GM23338 (cell line): ENCODE measurements around the gene WDR44. TPM values are rescaled to one million over a fixed set of nuclear protein-coding genes. Genes with fewer than 3 reads are reported as not detected.

Experiments
- ATAC-seq: fragments of 200-7000 bp; cut with Tn5 transposase; 3 replicates; pipeline ENCODE4 v1.9.1; 2020
- DNase-seq: peaks from one replicate; pipeline ENCODE4 v3.0.0-alpha.2; 2015; ENCODE audit warnings: low spot score
- H2AFZ ChIP-seq: fragments of 200-600 bp; sonication (generic); 2 replicates; pipeline ENCODE4 v1.8.0; 2016; ENCODE audit warnings: antibody characterized with exemption, mild to moderate bottlenecking, moderate library complexity
- H3F3A ChIP-seq: fragments of 200-600 bp; sonication (generic); replicated peaks from 2 replicates; pipeline ENCODE4 v1.8.0; 2017; ENCODE audit warnings: antibody characterized with exemption, mixed run types, low read depth
- H3K27ac ChIP-seq: fragments of 200-600 bp; sonication (generic); 2 replicates; pipeline ENCODE4 v1.6.1; 2016; ENCODE audit warnings: low read depth
- H3K27me3 ChIP-seq: fragments of 200-600 bp; sonication (generic); 2 replicates; pipeline ENCODE4 v1.8.0; 2016; ENCODE audit warnings: mild to moderate bottlenecking, mixed run types, moderate library complexity; ENCODE audit not compliant: insufficient read depth
- H3K36me3 ChIP-seq: fragments of 200-600 bp; sonication (generic); 2 replicates; pipeline ENCODE4 v1.8.0; 2016; ENCODE audit warnings: mild to moderate bottlenecking; ENCODE audit not compliant: insufficient read depth
- H3K4me1 ChIP-seq: fragments of 200-600 bp; sonication (generic); 2 replicates; pipeline ENCODE4 v1.8.0; 2016; ENCODE audit warnings: mild to moderate bottlenecking, moderate library complexity; ENCODE audit not compliant: insufficient read depth
- H3K4me2 ChIP-seq: fragments of 200-600 bp; sonication (generic); 2 replicates; pipeline ENCODE4 v1.7.1; 2017; ENCODE audit warnings: mixed run types
- H3K4me3 ChIP-seq: fragments of 200-600 bp; sonication (generic); 2 replicates; pipeline ENCODE4 v1.6.1; 2016; ENCODE audit warnings: mixed run types
- H3K79me2 ChIP-seq: fragments of 200-600 bp; sonication (generic); replicated peaks from 2 replicates; pipeline ENCODE4 v1.8.0; 2017; ENCODE audit warnings: mild to moderate bottlenecking; ENCODE audit not compliant: insufficient read depth
- H3K9me2 ChIP-seq: fragments of 200-600 bp; sonication (generic); 2 replicates; pipeline ENCODE4 v1.8.0; 2017; ENCODE audit not compliant: insufficient read depth
- H4K20me1 ChIP-seq: fragments of 200-600 bp; sonication (generic); replicated peaks from 2 replicates; pipeline ENCODE4 v1.8.0; 2017; ENCODE audit warnings: mild to moderate bottlenecking; ENCODE audit not compliant: insufficient read depth
- H3K27ac Mint-ChIP-seq: 2 replicates; pipeline ENCODE4 v1.8.0; 2020; ENCODE audit warnings: inconsistent platforms, mild to moderate bottlenecking, moderate library complexity, mixed read lengths
- H3K27me3 Mint-ChIP-seq: 3 replicates; pipeline ENCODE4 v1.8.0; 2022; ENCODE audit warnings: low read depth, mild to moderate bottlenecking, moderate library complexity, mixed read lengths, inconsistent platforms; ENCODE audit not compliant: insufficient read depth, poor library complexity
- H3K36me3 Mint-ChIP-seq: 3 replicates; pipeline ENCODE4 v1.8.0; 2021; ENCODE audit warnings: low read depth, mild to moderate bottlenecking, inconsistent platforms, moderate library complexity, mixed read lengths
- H3K4me1 Mint-ChIP-seq: 3 replicates; pipeline ENCODE4 v1.8.0; 2020; ENCODE audit warnings: mild to moderate bottlenecking, inconsistent platforms, mixed read lengths
- H3K4me3 Mint-ChIP-seq: 3 replicates; pipeline ENCODE4 v1.8.0; 2021; ENCODE audit warnings: moderate library complexity, mild to moderate bottlenecking, inconsistent platforms, mixed read lengths
- H3K9me3 Mint-ChIP-seq: 3 replicates; pipeline ENCODE4 v1.8.0; 2020; ENCODE audit warnings: moderate library complexity, mild to moderate bottlenecking, inconsistent platforms, mixed read lengths
- CREB1 ChIP-seq: fragments of 250-450 bp; sonication (Bioruptor Pico); IDR thresholded peaks from 2 replicates; pipeline ENCODE4 v1.5.0; 2020; ENCODE audit warnings: low read depth, mild to moderate bottlenecking, moderate library complexity
- ETS1 ChIP-seq: IDR thresholded peaks from 2 replicates; pipeline ENCODE4 v1.6.1; 2016; ENCODE audit warnings: antibody characterized with exemption
- EZH2 ChIP-seq: fragments of 200-600 bp; sonication (generic); IDR thresholded peaks from one replicate; pipeline ENCODE4 v1.8.0; 2017; ENCODE audit warnings: antibody characterized with exemption, mild to moderate bottlenecking, low read depth; ENCODE audit not compliant: unreplicated experiment
- EZH2phosphoT487 ChIP-seq: fragments of 200-600 bp; sonication (generic); IDR thresholded peaks from one replicate; pipeline ENCODE4 v1.8.1; 2018; ENCODE audit warnings: antibody characterized with exemption; ENCODE audit not compliant: unreplicated experiment
- JUNB ChIP-seq: IDR thresholded peaks from one replicate; pipeline ENCODE4 v1.6.1; 2016; ENCODE audit warnings: antibody characterized with exemption; ENCODE audit not compliant: unreplicated experiment
- NANOG ChIP-seq: IDR thresholded peaks from 2 replicates; pipeline ENCODE4 v1.6.1; 2016; ENCODE audit warnings: antibody characterized with exemption, borderline replicate concordance
- POLR2AphosphoS5 ChIP-seq: IDR thresholded peaks from 2 replicates; pipeline ENCODE4 v1.6.1; 2016; ENCODE audit warnings: antibody characterized with exemption, low read depth
- REST ChIP-seq: IDR thresholded peaks from one replicate; pipeline ENCODE4 v1.6.1; 2018; ENCODE audit warnings: antibody characterized with exemption; ENCODE audit not compliant: unreplicated experiment
- STAT1 ChIP-seq: IDR thresholded peaks from one replicate; pipeline ENCODE4 v1.6.1; 2016; ENCODE audit warnings: antibody characterized with exemption; ENCODE audit not compliant: unreplicated experiment
- ZNF114 ChIP-seq: fragments of 250-450 bp; sonication (Bioruptor Pico); IDR thresholded peaks from 2 replicates; pipeline ENCODE4 v1.5.0; 2020; ENCODE audit warnings: mild to moderate bottlenecking, moderate library complexity
- ZNF331 ChIP-seq: fragments of 250-450 bp; sonication (Bioruptor Pico); IDR thresholded peaks from 2 replicates; pipeline ENCODE4 v1.5.0; 2020; ENCODE audit warnings: low read depth, mild to moderate bottlenecking, moderate library complexity
- polyA plus RNA-seq: library from polyadenylated mRNA; unstranded; fragments of >200 nt; fragmentation: Nextera tagmentation; extraction: Ambion mirVana; gene quantifications from 2 replicates; pipeline ENCODE4 v1.2.1, GENCODE V29; 2016
- total RNA-seq: library from RNA; depleted of rRNA; stranded (reverse); fragments of >200 nt; shearing (Covaris generic); gene quantifications from 2 replicates; pipeline ENCODE4 v1.2.3, GENCODE V29; 2014
- TF ChIP-seq, protein P1 (sequence below): fragments of 250-450 bp; sonication (Bioruptor Pico); IDR thresholded peaks from 2 replicates; pipeline ENCODE4 v1.5.0; 2020; ENCODE audit warnings: mild to moderate bottlenecking, moderate library complexity
- TF ChIP-seq, protein P2 (sequence below), 2 experiments: fragments of 200-600 bp in 1 of 2; sonication (generic) in 1 of 2; conservative IDR thresholded peaks; 2 replicates each; pipeline versions ENCODE4 v1.5.1 to v1.6.1; 2016 to 2017; ENCODE audit warnings: antibody characterized with exemption in 2 of 2, low read depth in 2 of 2, mild to moderate bottlenecking in 2 of 2, moderate library complexity in 1 of 2

Gene WDR44
- total and polyA plus RNA-seq, 2 experiments from 2014 or later, result 17.5 to 21.0 TPM

GRCh38 chrX:118347131-118347530 lies 1.2 kb downstream of the WDR44 start:
- no peak for DNase-seq
- Histone ChIP-seq H3K9me2 (no peaks in the 10 kb centered on the region), H4K20me1 (peaks cover 5% of the 10 kb centered on the region; the same call in 1 of the 2 replicates), H3F3A (no peaks in the 10 kb centered on the region), H3K27ac (no peak overlapping the region), H2AFZ (no peak overlapping the region), H3K79me2 (peaks cover 53% of the 10 kb centered on the region), H3K4me1 (peaks cover 10% of the 10 kb centered on the region), H3K4me3 (peak overlapping the region; percentile 80), H3K27me3 (peaks cover 7% of the 10 kb centered on the region), H3K36me3 (no peaks in the 10 kb centered on the region), H3K4me2 (peak overlapping the region; percentile 90)
- Mint-ChIP-seq H3K27ac (no peak overlapping the region), H3K36me3 (no peaks in the 10 kb centered on the region), H3K4me1 (peaks cover 18% of the 10 kb centered on the region), H3K27me3 (peaks cover 4% of the 10 kb centered on the region), H3K9me3 (no peaks in the 10 kb centered on the region), H3K4me3 (peak overlapping the region; percentile 92)
- no peak for ATAC-seq
- TF ChIP-seq NANOG (no peak), ZNF331 (CRISPR knock-in tag) (no peak), EZH2 (no peak), EZH2phosphoT487 (no peak), STAT1 (no peak), ZNF114 (CRISPR knock-in tag) (no peak), REST (no peak), JUNB (no peak), CREB1 (CRISPR knock-in tag) (no peak), ETS1 (no peak), POLR2AphosphoS5 (no peak)
- TF ChIP-seq, protein P1, sequence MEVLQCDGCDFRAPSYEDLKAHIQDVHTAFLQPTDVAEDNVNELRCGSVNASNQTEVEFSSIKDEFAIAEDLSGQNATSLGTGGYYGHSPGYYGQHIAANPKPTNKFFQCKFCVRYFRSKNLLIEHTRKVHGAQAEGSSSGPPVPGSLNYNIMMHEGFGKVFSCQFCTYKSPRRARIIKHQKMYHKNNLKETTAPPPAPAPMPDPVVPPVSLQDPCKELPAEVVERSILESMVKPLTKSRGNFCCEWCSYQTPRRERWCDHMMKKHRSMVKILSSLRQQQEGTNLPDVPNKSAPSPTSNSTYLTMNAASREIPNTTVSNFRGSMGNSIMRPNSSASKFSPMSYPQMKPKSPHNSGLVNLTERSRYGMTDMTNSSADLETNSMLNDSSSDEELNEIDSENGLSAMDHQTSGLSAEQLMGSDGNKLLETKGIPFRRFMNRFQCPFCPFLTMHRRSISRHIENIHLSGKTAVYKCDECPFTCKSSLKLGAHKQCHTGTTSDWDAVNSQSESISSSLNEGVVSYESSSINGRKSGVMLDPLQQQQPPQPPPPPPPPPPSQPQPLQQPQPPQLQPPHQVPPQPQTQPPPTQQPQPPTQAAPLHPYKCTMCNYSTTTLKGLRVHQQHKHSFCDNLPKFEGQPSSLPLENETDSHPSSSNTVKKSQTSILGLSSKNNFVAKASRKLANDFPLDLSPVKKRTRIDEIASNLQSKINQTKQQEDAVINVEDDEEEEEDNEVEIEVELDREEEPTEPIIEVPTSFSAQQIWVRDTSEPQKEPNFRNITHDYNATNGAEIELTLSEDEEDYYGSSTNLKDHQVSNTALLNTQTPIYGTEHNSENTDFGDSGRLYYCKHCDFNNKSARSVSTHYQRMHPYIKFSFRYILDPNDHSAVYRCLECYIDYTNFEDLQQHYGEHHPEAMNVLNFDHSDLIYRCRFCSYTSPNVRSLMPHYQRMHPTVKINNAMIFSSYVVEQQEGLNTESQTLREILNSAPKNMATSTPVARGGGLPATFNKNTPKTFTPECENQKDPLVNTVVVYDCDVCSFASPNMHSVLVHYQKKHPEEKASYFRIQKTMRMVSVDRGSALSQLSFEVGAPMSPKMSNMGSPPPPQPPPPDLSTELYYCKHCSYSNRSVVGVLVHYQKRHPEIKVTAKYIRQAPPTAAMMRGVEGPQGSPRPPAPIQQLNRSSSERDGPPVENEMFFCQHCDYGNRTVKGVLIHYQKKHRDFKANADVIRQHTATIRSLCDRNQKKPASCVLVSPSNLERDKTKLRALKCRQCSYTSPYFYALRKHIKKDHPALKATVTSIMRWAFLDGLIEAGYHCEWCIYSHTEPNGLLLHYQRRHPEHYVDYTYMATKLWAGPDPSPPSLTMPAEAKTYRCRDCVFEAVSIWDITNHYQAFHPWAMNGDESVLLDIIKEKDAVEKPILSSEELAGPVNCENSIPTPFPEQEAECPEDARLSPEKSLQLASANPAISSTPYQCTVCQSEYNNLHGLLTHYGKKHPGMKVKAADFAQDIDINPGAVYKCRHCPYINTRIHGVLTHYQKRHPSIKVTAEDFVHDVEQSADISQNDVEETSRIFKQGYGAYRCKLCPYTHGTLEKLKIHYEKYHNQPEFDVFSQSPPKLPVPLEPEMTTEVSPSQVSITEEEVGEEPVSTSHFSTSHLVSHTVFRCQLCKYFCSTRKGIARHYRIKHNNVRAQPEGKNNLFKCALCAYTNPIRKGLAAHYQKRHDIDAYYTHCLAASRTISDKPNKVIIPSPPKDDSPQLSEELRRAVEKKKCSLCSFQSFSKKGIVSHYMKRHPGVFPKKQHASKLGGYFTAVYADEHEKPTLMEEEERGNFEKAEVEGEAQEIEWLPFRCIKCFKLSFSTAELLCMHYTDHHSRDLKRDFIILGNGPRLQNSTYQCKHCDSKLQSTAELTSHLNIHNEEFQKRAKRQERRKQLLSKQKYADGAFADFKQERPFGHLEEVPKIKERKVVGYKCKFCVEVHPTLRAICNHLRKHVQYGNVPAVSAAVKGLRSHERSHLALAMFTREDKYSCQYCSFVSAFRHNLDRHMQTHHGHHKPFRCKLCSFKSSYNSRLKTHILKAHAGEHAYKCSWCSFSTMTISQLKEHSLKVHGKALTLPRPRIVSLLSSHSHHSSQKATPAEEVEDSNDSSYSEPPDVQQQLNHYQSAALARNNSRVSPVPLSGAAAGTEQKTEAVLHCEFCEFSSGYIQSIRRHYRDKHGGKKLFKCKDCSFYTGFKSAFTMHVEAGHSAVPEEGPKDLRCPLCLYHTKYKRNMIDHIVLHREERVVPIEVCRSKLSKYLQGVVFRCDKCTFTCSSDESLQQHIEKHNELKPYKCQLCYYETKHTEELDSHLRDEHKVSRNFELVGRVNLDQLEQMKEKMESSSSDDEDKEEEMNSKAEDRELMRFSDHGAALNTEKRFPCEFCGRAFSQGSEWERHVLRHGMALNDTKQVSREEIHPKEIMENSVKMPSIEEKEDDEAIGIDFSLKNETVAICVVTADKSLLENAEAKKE (CRISPR knock-in tag), result no peak
- TF ChIP-seq, protein P2, sequence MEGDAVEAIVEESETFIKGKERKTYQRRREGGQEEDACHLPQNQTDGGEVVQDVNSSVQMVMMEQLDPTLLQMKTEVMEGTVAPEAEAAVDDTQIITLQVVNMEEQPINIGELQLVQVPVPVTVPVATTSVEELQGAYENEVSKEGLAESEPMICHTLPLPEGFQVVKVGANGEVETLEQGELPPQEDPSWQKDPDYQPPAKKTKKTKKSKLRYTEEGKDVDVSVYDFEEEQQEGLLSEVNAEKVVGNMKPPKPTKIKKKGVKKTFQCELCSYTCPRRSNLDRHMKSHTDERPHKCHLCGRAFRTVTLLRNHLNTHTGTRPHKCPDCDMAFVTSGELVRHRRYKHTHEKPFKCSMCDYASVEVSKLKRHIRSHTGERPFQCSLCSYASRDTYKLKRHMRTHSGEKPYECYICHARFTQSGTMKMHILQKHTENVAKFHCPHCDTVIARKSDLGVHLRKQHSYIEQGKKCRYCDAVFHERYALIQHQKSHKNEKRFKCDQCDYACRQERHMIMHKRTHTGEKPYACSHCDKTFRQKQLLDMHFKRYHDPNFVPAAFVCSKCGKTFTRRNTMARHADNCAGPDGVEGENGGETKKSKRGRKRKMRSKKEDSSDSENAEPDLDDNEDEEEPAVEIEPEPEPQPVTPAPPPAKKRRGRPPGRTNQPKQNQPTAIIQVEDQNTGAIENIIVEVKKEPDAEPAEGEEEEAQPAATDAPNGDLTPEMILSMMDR (conservative IDR thresholded peaks at IDR 0.05; ENCODE audit: low read depth in 2 of 2), result no peak
